NCI-H2081 (cell line): Measurements from ENCODE around the gene IDI2.
A peak's percentile ranks its signal among the peaks of the same experiment; 100 is the strongest.

Source experiments
- DNase-seq, 2 experiments: peaks; one replicate each; lab custom pipeline; 2025; lab: John Stamatoyannopoulos, UW

Gene IDI2

GRCh38 chr10:980468-981093 lies 45.1 kb downstream of the IDI2 start:
- no peak for DNase-seq

- DNase-seq, result no peak
Measured at GRCh38 chr10:978826-979421, 46.7 kb downstream of the IDI2 start.

GRCh38 chr10:976316-976715 lies 49.3 kb downstream of the IDI2 start:
- DNase-seq, result no peak

GRCh38 chr10:974785-975074 lies 50.9 kb downstream of the IDI2 start:
- DNase-seq, result no peak

GRCh38 chr10:974038-974784 lies 51.4 kb downstream of the IDI2 start:
- no peak for DNase-seq

GRCh38 chr10:972763-973162 lies 52.9 kb downstream of the IDI2 start:
- no peak for DNase-seq

- DNase-seq, result no peak
Measured at GRCh38 chr10:971613-972012, 54.0 kb downstream of the IDI2 start.

- DNase-seq, result no peak
Measured at GRCh38 chr10:971150-971542, 54.5 kb downstream of the IDI2 start.

- peak in 1 of 2 experiments; percentile 25 for DNase-seq
Measured at GRCh38 chr10:970311-971149, 55.1 kb downstream of the IDI2 start.

GRCh38 chr10:969473-970150 lies 56.0 kb downstream of the IDI2 start:
- DNase-seq, result no peak
